NCI-H2029 treated with DMSO at 0.1 percent for 48 hours (cell line): ENCODE results near the gene ZRANB2.

ENCODE experiments used
- DNase-seq: peaks from one replicate; lab custom pipeline; 2025; lab: John Stamatoyannopoulos, UW

The ZRANB2 gene, protein sequence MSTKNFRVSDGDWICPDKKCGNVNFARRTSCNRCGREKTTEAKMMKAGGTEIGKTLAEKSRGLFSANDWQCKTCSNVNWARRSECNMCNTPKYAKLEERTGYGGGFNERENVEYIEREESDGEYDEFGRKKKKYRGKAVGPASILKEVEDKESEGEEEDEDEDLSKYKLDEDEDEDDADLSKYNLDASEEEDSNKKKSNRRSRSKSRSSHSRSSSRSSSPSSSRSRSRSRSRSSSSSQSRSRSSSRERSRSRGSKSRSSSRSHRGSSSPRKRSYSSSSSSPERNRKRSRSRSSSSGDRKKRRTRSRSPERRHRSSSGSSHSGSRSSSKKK

DNA sequence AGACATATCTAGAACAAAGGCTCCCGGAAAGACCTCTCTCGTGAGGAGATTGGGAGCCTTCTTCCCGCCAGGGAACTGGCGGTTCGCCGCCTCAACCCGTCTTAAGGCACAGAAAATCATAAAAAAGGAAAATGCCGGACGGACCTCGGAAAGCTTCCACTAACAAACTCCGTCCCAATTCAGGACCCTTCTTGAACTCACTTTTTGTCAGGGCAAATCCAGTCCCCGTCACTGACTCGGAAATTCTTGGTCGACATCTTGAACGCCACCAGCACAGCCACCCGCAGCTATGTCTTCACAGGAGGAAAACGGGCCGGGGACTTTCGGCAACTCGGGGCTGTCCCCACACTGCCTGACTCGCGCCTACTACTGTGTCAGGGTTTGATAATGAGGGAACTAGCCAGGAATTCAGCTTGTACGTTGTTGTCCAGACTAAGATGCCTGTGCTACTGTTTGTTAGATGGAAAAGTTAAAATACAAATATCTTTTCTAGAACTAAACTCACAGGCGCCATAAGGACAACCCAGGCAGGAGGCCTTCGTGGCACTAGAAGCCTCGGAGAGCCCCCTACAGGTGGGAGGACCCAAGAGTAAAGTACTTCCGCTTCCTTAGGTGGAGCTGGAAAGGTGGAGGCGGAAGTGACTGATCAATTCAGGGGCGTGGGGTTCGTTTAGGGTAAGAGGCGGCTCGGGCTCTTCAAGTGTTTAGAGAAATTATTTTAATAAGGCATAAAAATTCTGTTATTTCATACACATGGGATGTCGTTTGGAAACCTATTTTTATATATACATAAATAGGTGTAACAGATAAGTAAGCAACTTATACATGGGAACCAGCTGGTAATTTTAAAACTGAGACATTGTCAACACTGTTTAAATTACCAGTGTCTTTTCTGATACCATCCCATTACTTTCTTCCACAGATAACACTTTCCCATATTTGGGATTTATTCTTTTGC lies at the start of gene ZRANB2:
Gene ZRANB2, minus strand, starts transcription at position 297 of the 958 bp plus-strand sequence. Its CDS starts 40 bp downstream, at position 257.
- DNase-seq, result peak; percentile 98

DNA sequence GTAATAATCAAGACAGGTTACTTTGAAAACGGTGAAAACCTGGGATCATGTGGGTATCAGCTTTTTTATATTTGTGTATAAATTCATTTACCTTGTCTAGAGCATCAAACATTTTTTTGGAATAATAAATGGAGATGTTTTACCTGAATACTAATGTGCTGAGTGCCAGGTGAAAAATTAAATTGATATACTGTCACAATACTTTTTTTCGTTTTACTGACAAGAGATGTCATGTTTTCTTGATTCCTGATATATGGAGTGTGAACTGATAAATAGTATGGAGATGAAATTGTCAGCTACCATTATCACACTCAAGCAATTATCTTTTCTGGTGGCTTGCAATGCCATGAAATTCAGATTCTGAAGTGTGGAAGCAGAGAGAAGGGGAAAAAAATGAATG lies 47.2 kb upstream of the ZRANB2 start:
- no peak for DNase-seq

DNA sequence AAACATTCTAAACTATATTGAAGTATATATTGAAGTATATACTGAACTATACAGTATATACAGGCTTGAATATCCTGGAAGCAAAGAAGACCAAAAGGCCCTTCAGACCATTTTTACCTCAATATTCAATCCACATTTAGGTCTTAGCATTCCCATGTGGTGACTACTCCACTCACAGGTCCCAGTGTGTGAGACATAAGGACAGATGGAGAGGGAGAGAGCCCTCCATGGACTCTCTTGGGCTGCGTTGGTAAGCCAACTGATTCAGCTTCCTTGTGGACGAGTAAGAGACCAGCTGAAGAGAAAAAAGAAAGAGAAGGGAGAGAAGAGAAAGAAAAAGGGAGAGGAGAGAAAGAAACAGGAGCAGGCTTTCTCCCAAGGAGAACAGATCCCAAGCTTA lies 37.3 kb upstream of the ZRANB2 start:
- DNase-seq, result no peak

DNA sequence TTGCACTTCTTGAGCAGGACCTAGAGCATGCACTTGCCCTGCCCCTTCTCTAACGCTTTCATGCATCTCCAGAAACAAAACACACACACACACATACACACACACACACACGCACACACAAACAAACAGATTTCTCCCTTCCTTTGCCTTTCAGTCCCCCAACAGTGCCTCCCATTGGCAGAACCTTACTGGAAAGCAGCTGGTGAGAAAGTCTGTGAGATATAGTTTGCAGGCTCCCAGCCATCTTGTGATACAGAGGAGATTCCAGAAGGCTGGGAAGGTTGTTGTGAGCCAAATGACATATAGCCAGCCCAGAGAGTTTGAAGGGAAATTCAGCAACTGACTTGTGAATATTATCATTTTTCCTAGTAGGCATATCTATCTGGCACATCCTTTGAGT lies 35.9 kb upstream of the ZRANB2 start:
- no peak for DNase-seq

DNA sequence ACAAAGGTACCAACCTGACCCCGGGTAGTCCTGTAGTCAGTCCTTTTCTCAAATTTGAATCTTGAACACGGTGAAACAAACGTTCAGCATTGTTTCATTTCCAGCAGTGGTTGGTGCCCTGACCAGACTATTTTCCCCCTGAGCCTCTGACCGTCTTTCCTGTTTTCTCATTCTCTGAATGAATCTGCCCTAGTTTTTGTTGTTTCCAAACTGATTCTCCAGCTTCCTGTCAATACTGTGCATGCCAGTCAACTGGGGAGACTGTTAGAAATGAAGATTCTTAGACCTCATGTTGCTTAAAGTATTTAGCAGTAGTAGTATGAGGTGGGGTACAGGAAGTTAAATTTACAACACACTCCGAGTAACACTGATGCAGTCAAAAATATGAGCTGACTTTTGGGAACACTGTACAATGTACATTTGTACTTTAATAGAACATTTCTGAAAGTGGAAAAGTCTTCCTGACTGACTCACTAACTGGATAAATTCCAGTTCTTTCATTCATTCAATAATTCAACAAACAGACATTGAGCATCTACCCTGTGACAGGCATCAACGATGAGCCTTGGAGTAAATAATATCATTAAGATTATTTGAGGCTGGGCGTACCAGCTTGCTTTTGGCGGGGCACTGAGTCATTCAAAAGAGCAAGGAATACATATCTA lies 26.0 kb upstream of the ZRANB2 start:
- no peak for DNase-seq

DNA sequence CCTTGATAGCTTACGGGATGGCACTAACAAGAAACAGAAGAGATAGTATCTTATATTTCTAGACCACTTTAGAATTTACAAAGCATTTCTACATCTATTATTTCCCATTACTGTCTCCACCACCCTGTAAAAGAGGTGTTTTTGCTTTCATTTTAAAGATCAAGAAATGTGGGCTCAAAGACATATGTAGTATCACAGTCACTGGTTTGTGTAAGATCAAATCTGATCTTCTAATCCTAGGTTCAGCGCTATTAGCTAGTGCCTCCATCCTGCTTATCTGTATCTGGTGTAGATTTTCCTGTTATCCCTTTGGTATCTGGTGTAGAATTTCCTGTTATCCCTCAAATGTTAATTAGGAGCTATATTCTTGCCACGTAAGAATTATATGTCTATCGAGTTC lies 23.6 kb upstream of the ZRANB2 start:
- no peak for DNase-seq

DNA sequence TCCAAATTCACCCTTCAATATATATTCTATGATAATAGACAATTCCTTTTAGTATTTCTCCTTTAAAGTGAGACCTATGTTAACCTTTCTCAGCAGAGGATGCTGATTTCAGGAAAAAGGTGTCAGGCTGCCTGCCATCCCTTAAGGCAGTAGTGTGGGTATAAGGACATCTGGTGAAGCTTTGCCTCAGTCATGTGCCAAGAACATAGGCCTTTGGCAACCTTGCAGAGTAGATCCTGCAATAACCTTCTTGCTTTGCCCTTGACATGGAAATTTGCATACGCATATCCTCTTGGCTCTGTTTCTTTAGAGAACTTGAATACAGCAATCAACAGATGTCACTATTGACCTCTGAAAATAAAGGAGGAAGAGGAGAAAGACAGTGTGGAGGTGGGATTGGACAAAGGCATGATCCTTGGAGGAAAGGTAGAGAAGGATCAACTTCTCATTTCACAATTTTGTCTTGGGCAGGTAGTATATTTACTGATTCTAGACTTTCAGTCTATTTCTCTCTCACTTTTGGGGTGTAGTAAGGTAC lies 21.1 kb upstream of the ZRANB2 start:
- DNase-seq, result no peak

DNA sequence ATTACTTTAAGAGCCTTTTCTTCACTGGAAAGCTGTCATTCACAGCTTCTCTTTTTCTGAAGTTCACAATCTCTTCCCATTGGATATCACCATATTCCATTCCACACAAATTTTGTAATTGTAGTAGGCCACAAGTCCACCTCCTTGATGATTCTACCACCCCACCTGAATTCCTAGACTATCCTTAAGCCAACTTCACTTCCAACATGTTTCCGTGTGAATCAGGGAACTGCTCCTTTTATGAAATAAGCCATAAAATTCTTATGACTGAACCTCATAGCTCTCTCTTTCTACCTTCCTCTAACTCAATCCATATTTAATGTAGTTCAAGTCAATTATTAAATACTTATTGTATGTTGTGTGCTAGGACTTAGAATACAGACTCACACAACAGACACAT lies 16.6 kb upstream of the ZRANB2 start:
- no peak for DNase-seq

DNA sequence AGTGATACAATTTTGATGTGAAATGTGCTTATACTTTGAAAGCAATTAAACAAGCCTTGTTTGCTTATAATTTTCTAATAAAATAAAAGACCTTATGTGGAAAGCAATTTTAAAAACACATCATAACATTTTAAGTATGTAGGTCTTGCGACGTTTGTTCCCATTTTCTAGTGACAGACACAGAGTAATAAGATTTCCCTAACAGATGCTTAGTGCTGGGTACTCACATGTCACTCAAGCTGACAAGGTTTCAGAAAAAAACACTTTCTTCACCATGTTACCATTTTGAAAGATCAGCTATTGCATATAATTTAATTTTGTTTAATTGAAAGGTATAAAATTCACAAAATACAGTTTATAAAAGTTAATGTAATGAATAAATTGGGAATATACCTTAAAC lies 14.1 kb upstream of the ZRANB2 start:
- no peak for DNase-seq

DNA sequence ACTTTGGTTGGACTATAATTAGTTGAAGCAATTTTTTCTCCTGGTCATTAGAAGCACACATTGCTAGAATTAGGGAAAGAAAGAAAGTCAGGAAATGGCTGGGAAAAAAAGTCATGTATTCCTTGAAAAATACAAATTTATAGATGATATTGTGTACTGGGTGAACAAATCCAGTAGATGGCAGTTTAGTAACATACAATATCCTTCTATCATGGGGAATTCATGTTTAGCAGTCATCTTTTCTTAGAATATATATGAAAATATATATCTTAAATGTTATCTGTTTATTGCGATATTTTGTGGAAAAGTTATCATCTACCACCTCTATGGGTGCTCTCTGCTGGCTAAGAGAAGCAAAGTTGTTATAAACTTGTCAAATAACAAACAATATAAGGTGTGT lies 13.1 kb upstream of the ZRANB2 start:
- no peak for DNase-seq

DNA sequence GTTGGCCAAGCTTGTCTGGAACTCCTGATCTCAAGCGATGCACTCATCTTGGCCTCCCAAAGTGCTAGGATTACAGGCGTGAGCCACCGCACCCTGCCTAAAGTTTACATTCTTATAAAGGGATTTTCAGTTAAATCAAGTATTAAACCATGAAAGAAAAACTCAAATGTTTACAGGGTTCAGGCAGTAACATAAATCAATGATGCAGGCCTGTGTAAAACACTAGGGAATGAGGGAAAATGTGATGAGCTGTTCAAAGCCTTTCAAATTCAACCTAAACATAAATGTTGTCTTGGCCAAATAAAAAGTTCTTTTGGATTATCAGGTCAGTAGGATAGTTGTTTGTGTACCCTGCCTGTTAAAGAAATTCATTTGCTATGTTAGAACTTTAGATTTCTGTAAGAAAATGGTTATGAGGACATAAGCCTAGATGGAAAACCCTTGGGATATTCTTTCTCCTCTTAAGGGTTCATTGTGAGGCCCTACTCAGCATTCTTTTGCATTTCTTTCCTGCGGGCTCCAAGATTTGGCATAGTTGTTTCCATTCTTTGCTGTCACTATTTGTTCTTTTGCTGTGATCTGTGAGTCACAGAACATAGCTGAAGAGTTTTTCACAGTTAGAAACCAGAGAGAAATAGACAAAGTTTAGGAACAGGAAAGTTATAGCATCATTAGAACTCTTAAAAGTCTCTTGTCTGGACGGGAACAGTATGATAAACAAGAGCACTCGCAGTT lies 8.9 kb upstream of the ZRANB2 start:
- DNase-seq, result no peak

DNA sequence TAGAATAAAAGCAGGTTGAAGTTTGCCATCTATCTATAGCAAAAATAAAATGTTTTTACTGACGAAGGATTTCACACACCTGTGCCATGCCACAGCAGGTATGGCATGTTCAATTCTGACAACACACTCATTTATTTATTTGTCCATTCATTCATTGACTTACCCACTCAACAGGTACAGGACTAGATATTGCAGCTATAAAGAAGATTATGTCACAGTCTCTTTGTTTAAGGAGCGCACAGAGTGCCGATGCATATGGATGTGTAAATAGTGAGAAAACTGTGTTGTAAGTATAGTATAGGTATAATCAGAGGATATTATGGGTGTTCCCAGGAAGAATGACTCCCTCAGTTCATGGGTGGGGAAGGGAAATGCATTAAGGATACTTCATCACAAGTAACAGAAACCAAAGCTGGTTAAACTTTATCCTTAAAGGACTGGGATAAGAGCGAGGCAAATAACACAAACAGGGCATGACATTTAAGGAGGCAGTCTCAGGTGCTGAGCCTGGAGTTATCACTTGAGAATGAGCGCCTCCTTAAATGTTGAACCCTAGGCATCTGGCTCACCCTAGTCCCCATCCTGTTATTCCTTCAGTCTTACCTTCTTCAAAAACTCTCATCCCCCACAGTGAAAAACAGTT lies 7.9 kb upstream of the ZRANB2 start:
- no peak for DNase-seq

DNA sequence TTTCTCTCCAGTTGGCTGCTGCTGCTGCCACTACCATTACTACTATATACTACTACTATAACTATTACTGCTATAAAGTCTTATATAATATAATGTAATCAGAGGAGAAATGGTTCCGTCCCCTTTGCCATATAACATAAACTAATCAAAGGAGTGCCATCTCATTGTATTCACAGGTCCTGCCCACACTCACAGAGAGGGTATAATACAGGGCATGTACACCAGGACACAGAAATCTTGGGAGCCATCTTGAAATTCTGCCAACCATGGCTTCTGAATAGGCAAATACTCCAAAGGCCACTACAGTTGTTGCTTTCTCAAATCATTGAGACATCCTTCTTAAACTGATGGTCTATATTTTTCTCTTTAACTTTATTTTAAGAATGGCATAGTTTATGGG lies 6.9 kb upstream of the ZRANB2 start:
- no peak for DNase-seq

DNA sequence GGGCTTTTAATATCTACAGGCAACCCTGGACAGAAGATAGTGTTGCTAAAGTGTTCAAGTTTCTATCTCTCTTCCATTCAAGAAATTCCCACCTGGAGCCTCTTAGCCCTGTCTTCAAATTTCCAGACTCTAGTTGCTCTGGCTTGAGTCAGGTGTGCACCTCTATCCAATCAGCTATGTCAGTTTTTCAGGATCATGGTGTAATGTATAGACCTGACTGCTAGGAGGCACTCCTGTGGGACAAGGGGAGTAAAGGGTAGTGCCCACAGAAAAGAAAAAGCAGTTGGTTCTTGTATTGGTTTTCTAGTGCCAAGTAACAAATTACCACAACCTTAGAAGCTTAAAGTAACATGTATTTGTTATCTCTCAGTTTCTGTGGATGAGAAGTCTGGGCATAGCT lies 6.2 kb upstream of the ZRANB2 start:
- DNase-seq, result no peak

DNA sequence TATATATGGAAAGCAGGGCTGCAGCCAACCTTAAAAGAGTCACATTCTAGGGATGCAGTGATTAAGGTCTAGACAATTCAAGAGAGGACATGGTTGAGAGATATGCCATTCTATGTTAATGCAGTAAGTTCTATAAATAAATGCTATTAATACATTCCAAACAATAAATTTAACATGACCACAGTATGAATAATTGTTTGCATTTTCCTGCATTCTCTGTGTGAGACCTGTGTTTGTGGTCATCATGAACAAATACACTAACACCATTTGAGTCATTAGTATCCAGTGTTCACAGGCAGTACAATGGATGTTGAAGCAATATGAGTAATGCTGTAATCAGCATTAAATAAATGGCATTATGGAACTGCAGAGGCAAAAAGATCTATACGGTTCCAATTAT lies 5.5 kb upstream of the ZRANB2 start:
- DNase-seq, result no peak

DNA sequence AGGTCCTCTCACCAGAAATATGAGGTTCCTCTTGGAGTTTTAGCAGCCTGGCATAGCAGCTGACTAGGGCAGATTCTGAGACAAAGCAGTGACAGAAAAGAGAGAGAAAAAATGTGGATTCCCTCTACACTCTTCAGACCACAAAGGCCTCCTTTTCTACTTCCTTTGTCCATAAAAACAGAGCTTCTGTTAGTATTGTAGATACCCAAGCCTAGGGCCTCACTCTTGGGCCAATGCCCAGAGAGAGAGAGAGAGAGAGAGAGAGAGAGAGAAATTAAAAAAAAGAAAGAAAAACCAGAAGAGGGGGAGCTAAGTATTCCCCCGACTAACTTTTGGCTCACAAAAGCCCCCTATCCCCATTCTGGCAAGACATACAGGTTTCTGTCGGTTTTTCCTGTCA lies 2.4 kb upstream of the ZRANB2 start:
- DNase-seq, result no peak

DNA sequence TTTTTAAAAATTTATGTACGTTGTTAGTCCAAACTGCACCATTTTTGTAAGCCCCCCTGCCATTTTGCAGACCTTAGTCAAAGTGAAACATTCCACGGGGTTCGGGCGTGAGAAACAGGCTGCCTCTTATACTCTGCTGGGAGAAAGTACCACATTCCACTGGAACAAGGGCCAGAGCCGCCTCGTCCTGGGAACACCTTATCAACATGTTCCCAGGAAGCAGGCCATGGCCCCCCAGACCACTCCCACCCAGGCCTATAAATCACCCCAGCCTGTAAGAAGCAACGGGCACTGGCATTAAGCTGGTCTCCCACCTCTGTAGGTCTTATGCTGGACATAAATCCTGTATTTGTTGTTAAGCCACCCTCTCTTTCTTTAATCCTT lies 854 bp upstream of the ZRANB2 start:
- DNase-seq, result no peak

DNA sequence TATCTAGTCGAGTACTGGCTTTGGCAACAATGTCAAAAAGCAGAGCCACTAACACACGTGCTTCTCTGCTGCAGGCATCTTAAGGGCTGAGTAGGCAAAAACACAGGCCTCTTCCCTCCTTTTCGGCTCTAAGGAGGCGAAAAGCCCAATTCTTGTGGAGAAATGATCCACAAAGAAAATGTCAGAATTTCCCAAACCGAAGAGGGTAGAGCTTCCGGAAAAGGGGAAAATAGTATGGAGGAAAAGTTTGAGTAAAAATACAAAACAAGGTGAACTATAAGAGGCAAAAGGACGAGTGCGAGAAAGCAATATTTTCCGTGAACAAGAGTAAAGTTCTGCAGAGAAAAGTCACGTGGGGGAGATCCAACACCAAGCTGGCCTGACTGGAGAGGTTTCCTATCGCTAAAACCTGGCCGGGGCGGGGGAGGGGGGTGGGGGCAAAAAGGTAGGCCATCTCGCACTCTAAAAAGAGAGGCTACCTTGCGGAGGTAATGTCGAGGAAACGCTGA lies 551 bp downstream of the ZRANB2 start:
- peak; percentile 36 for DNase-seq

DNA sequence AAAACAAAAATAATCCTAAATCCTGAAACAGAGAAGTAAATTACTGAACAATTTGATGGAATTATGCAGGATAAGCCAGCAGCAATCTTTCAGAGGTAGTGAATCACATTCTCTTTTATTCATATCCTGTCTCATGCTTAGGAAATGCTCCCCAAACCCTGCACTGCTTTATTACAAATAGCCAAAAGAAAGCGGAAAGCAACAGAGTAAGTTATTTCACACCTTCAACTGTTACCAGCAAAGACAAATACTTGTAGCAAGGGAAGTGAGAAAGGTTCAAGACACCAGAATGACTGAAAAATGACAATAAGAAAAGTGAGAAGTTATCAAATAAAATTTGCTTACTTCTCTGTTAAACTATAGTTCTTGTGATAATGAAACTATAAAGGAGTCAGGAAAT lies 6.2 kb downstream of the ZRANB2 start:
- DNase-seq, result no peak

DNA sequence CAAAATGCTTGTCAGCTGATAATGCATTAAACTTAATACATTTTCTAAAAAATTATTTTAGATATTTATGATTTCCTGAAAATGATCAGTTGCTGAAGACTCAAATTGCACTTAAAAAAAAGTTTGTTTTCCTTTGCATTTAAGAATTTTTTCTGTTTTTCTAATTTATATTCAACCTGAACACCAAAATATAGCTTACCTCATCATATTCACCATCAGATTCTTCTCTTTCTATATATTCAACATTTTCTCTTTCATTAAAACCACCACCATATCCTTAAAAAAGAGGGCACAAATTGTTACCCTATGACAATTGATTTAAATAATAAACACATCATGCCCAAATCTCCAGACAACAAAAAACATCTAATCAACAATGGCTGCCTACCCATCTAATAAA lies 8.6 kb downstream of the ZRANB2 start:
- DNase-seq, result no peak

DNA sequence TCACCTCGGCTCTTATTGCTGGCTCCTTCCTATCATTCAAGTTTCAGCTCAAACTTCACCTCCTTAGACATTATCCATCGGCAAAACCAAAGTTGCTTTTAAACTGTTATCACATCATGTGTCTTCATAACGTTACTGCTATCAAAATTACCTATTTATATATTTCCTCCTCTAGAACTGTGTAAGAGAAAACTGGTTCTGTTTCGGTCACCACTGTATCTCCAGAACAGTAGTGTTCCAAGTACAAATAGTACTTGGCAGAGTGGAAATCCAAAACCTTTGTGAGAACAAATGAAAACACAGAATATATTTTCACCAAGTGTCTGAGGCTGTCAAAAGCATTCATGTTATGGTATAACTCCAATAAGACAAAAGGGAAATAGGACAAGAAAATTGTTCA lies 9.1 kb downstream of the ZRANB2 start:
- DNase-seq, result no peak
